Liver (tissue), 9 donors: ENCODE measurements around the gene EIF3F. TPM values are rescaled to one million over a fixed set of nuclear protein-coding genes. Genes with fewer than 3 reads are reported as not detected.
A peak's percentile ranks its signal among the peaks of the same experiment; 100 is the strongest.

Experiments used
- DNase-seq: peaks from one replicate; pipeline ENCODE4 v3.0.0-alpha.2; 2017; ENCODE audit warnings: low spot score
- H3K27ac ChIP-seq, 2 donors: one replicate each; pipeline ENCODE4 v1.7.0; 2013; ENCODE audit warnings: inconsistent platforms in 2 of 2, low read length in 2 of 2, control low read depth in 1 of 2, low read depth in 1 of 2, mild to moderate bottlenecking in 1 of 2
- H3K27me3 ChIP-seq, 4 donors: one replicate each; pipeline versions ENCODE4 v1.6.1 to v1.7.0; 2013; ENCODE audit warnings: low read length in 3 of 4, inconsistent platforms in 1 of 4, mild to moderate bottlenecking in 1 of 4, moderate library complexity in 1 of 4; ENCODE audit not compliant: control insufficient read depth in 4 of 4, insufficient read depth in 4 of 4
- H3K36me3 ChIP-seq, 4 donors: one replicate each; pipeline versions ENCODE4 v1.6.1 to v1.7.0; 2013; ENCODE audit warnings: low read length in 3 of 4, mild to moderate bottlenecking in 3 of 4, low read depth in 1 of 4, moderate library complexity in 1 of 4; ENCODE audit not compliant: control insufficient read depth in 4 of 4, insufficient read depth in 3 of 4
- H3K4me1 ChIP-seq, 4 donors: one replicate each; pipeline versions ENCODE4 v1.6.1 to v1.7.0; 2013; ENCODE audit warnings: low read length in 3 of 4, mild to moderate bottlenecking in 3 of 4, moderate library complexity in 1 of 4; ENCODE audit not compliant: control insufficient read depth in 4 of 4, insufficient read depth in 4 of 4
- H3K4me3 ChIP-seq, 3 donors: one replicate each; pipeline versions ENCODE4 v1.6.1 to v1.7.0; 2013; ENCODE audit warnings: low read length in 3 of 3, control low read depth in 1 of 3, low read depth in 1 of 3, mild to moderate bottlenecking in 1 of 3
- H3K9ac ChIP-seq, 2 donors: one replicate each; pipeline ENCODE4 v1.7.0; 2013; ENCODE audit warnings: low read length in 2 of 2, mild to moderate bottlenecking in 2 of 2, moderate library complexity in 2 of 2, control low read depth in 1 of 2, low read depth in 1 of 2
- H3K9me3 ChIP-seq, 4 donors: one replicate each; pipeline versions ENCODE4 v1.6.1 to v1.7.0; 2013; ENCODE audit warnings: low read length in 3 of 4; ENCODE audit not compliant: control insufficient read depth in 4 of 4
- FOXA1 ChIP-seq: IDR thresholded peaks from 2 replicates; pipeline ENCODE4 v1.6.1; 2016; ENCODE audit warnings: antibody characterized with exemption
- FOXA2 ChIP-seq: IDR thresholded peaks from 2 replicates; pipeline ENCODE4 v1.6.1; 2016; ENCODE audit warnings: antibody characterized with exemption
- GABPA ChIP-seq, 2 donors: IDR thresholded peaks in 1 of 2; conservative IDR thresholded peaks in 1 of 2; 2 replicates each; pipeline ENCODE4 v1.6.1; 2016; ENCODE audit warnings: antibody characterized with exemption in 2 of 2, mild to moderate bottlenecking in 1 of 2, moderate library complexity in 1 of 2
- HNF4A ChIP-seq, 2 donors: conservative IDR thresholded peaks; 2 replicates each; pipeline ENCODE4 v1.6.1; 2016; ENCODE audit warnings: antibody characterized with exemption in 2 of 2, mild to moderate bottlenecking in 2 of 2
- HNF4G ChIP-seq: IDR thresholded peaks from 2 replicates; pipeline ENCODE4 v1.6.1; 2016; ENCODE audit warnings: antibody characterized with exemption
- JUND ChIP-seq, 2 donors: IDR thresholded peaks; 2 replicates each; pipeline ENCODE4 v1.6.1; 2016; ENCODE audit warnings: antibody characterized with exemption in 2 of 2
- RXRA ChIP-seq, 2 donors: IDR thresholded peaks; 2 replicates each; pipeline ENCODE4 v1.6.1; 2017 to 2018; ENCODE audit warnings: antibody characterized with exemption in 2 of 2, mild to moderate bottlenecking in 1 of 2
- TAF1 ChIP-seq: conservative IDR thresholded peaks from 2 replicates; pipeline ENCODE4 v1.6.1; 2016; ENCODE audit warnings: antibody characterized with exemption, mild to moderate bottlenecking
- YY1 ChIP-seq: IDR thresholded peaks from 2 replicates; pipeline ENCODE4 v1.6.1; 2016; ENCODE audit warnings: antibody characterized with exemption, mild to moderate bottlenecking
- WGBS: extraction: QIAGEN DNeasy Blood & Tissue Kit; methylation state at CpG from one replicate; pipeline ENCODE4 v1.1.7; 2013; 5-methylcytosine and 5-hydroxymethylcytosine counted together
- polyA plus RNA-seq, 2 donors: library from polyadenylated mRNA; stranded (reverse) in 1 of 2; unstranded in 1 of 2; fragments of 200-250 nt in 1 of 2; fragments of >200 nt in 1 of 2; fragmentation: Nextera tagmentation in 1 of 2; extraction: Ambion mirVana in 1 of 2; gene quantifications; one replicate each; pipeline versions ENCODE4 v1.2.1 to v1.2.3, GENCODE V29; 2013 to 2015
- total RNA-seq, 2 donors: library from RNA; depleted of rRNA; stranded (reverse); fragments of >200 nt; gene quantifications; one replicate each; pipeline ENCODE4 v1.2.3, GENCODE V29; 2014
- TF ChIP-seq, protein P1 (sequence below): fragments of 150-350 bp; IDR thresholded peaks from 2 replicates; pipeline ENCODE4 v1.5.1; 2017; ENCODE audit warnings: improper control_type of control experiment, low read depth, low read length; ENCODE audit not compliant: missing input control
- TF ChIP-seq, protein P2 (sequence below): IDR thresholded peaks from 2 replicates; pipeline ENCODE4 v1.6.1; 2016; ENCODE audit warnings: antibody characterized with exemption, mild to moderate bottlenecking
- donor health status: healthy.
- donor health status: healthy.
- donor health status: healthy.
- donor health status: healthy.
- donor health status: healthy.

EIF3F gene
- total and polyA plus RNA-seq, 4 donors: 59.4 to 246 (median 147) TPM

DNA sequence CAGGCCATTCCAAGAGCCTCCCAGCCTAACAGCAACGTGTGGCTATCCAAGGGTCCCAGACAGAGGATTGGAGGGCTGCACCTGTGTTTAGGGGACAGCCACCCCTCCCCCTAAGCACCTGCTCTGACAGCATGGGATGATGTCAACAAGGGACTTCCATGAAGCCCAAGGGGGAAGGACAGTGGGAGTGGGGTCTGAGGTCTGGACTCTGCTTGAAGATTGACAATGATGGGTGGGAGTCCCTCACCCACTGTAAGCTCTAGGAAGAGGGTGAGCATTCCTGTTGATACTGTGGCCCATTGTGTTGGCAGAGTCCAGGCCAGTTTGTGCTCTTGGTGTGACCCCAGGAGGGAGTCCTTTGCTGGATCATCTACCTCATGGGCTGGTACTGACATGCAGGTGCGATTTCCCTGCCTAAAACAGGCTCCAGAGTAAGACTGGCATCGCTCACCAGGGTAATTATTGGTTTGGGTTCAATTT, 47.0 kb downstream of the EIF3F start:
- TF ChIP-seq, protein P1, sequence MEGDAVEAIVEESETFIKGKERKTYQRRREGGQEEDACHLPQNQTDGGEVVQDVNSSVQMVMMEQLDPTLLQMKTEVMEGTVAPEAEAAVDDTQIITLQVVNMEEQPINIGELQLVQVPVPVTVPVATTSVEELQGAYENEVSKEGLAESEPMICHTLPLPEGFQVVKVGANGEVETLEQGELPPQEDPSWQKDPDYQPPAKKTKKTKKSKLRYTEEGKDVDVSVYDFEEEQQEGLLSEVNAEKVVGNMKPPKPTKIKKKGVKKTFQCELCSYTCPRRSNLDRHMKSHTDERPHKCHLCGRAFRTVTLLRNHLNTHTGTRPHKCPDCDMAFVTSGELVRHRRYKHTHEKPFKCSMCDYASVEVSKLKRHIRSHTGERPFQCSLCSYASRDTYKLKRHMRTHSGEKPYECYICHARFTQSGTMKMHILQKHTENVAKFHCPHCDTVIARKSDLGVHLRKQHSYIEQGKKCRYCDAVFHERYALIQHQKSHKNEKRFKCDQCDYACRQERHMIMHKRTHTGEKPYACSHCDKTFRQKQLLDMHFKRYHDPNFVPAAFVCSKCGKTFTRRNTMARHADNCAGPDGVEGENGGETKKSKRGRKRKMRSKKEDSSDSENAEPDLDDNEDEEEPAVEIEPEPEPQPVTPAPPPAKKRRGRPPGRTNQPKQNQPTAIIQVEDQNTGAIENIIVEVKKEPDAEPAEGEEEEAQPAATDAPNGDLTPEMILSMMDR: no peak
- TF ChIP-seq RXRA (IDR thresholded peaks at IDR 0.05) (no peak), YY1 (no peak), FOXA1 (no peak), HNF4G (no peak), JUND (IDR thresholded peaks at IDR 0.05) (no peak), HNF4A (conservative IDR thresholded peaks at IDR 0.05) (no peak), TAF1 (no peak)
- TF ChIP-seq, protein P2, sequence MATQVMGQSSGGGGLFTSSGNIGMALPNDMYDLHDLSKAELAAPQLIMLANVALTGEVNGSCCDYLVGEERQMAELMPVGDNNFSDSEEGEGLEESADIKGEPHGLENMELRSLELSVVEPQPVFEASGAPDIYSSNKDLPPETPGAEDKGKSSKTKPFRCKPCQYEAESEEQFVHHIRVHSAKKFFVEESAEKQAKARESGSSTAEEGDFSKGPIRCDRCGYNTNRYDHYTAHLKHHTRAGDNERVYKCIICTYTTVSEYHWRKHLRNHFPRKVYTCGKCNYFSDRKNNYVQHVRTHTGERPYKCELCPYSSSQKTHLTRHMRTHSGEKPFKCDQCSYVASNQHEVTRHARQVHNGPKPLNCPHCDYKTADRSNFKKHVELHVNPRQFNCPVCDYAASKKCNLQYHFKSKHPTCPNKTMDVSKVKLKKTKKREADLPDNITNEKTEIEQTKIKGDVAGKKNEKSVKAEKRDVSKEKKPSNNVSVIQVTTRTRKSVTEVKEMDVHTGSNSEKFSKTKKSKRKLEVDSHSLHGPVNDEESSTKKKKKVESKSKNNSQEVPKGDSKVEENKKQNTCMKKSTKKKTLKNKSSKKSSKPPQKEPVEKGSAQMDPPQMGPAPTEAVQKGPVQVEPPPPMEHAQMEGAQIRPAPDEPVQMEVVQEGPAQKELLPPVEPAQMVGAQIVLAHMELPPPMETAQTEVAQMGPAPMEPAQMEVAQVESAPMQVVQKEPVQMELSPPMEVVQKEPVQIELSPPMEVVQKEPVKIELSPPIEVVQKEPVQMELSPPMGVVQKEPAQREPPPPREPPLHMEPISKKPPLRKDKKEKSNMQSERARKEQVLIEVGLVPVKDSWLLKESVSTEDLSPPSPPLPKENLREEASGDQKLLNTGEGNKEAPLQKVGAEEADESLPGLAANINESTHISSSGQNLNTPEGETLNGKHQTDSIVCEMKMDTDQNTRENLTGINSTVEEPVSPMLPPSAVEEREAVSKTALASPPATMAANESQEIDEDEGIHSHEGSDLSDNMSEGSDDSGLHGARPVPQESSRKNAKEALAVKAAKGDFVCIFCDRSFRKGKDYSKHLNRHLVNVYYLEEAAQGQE: no peak
- WGBS: 93% methylated on average over 3 of the region's 3 CpGs
- H3K27me3 ChIP-seq: no peaks in the 10 kb centered on the region
- no peak for DNase-seq
- H3K9me3 ChIP-seq: no peaks in the 10 kb centered on the region
- no peak overlapping the region for H3K9ac ChIP-seq
- H3K4me3 ChIP-seq: no peak overlapping the region
- H3K4me1 ChIP-seq: peaks cover 0 to 2% (median 0%) of the 10 kb centered on the region in 4 donors
- no peaks in the 10 kb centered on the region for H3K36me3 ChIP-seq
- no peak overlapping the region for H3K27ac ChIP-seq

DNA sequence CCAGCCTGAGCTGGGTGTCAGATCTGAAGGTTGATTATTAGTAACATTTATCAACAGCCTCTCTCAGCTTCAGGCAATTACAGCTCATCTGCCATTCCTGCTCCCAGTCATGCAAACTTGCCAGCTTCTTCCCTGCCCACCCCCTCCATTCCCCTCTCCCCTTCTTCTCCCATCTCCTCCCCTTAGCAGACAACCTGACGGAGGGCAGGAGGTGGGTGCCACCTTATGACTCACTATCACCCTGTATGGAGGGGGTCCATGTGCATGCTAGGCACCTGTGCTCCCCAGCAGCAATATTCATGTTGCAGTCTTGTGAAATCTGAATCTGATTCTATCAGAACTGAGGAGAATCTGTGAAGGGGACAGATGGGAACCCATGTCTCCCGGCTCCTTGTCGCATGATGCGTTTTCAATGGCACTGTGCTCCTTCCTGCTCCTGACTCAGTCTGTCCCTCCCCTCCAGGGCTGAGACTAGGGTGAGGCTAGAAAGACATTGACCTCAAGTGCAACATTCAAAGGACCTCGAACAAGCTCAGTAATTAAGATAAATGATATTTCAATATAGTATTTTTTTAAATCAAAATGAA, 47.6 kb downstream of the EIF3F start:
- DNase-seq: no peak
- peaks cover 0 to 2% (median 0%) of the 10 kb centered on the region in 4 donors for H3K4me1 ChIP-seq
- H3K36me3 ChIP-seq: no peaks in the 10 kb centered on the region
- TF ChIP-seq TAF1: no peak
- peak in 1 of 2 donors; percentile 24 for TF ChIP-seq RXRA (IDR thresholded peaks at IDR 0.05)
- H3K9me3 ChIP-seq: no peaks in the 10 kb centered on the region
- 81% methylated on average over 5 of the region's 5 CpGs for WGBS
- H3K27me3 ChIP-seq: no peaks in the 10 kb centered on the region
- no peak overlapping the region for H3K9ac ChIP-seq
- no peak overlapping the region for H3K4me3 ChIP-seq
- no peak overlapping the region for H3K27ac ChIP-seq

DNA sequence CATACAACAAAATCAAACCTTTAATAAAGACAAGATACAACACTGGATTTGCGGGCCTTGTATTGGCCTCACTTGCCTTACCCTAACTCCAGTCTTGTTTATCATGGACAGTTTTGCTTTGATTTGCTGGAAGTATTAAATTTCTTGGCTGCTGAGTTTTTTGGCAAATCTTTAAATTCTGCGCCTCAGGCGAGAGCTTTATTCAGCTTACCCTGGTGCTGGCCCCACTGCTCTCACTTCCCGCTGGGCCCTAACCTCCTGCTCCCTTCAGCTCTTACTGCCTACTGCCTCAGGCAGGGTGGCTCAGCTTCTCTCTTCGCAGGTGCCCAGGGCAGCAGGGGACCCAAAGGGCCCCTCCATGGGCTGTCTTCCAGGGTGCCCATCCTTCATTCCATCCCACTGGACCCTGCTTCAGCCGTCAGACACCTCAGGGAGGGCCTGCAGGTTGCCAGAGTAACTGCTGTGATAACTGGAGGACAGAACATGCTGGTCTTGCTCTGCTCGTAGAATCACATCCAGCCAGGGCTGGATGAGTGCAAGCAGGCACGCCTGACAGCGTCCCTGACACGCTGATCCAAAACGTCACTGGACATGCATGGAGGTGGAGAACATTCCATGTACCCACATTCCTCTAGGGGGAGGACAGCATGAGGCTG, 48.2 kb downstream of the EIF3F start:
- Histone ChIP-seq H3K4me1 (peaks cover 0 to 2% (median 0%) of the 10 kb centered on the region in 4 donors), H3K27ac (no peak overlapping the region), H3K27me3 (no peaks in the 10 kb centered on the region), H3K4me3 (no peak overlapping the region), H3K36me3 (no peaks in the 10 kb centered on the region), H3K9ac (no peak overlapping the region), H3K9me3 (no peaks in the 10 kb centered on the region)
- no peak for DNase-seq
- no peak for TF ChIP-seq JUND (IDR thresholded peaks at IDR 0.05)
- no peak for TF ChIP-seq FOXA2
- TF ChIP-seq HNF4A (conservative IDR thresholded peaks at IDR 0.05): no peak
- TF ChIP-seq GABPA (IDR thresholded peaks at IDR 0.05 in 1 of 2, conservative IDR thresholded peaks at IDR 0.05 in 1 of 2): no peak
- TF ChIP-seq, protein P2: no peak
- WGBS: 79% methylated on average over 11 of the region's 11 CpGs
